SK-N-MC (cell line): ENCODE data around the gene PLEKHJ1.

Source experiments
- DNase-seq: peaks from one replicate; pipeline ENCODE4 v3.0.0-alpha.2; 2011; ENCODE audit warnings: low read depth, low spot score
- H3K27ac ChIP-seq: fragments of 200-600 bp; sonication (generic); 2 replicates; pipeline ENCODE4 v1.5.1; 2016; ENCODE audit warnings: mixed run types
- H3K36me3 ChIP-seq: fragments of 200-600 bp; sonication (generic); 2 replicates; pipeline ENCODE4 v1.6.1; 2017; ENCODE audit warnings: antibody characterized with exemption, low read length, mixed read lengths; ENCODE audit not compliant: insufficient read depth
- H3K4me3 ChIP-seq: fragments of 200-600 bp; sonication (generic); 2 replicates; pipeline ENCODE4 v1.5.1; 2016
- H3K9ac ChIP-seq: fragments of 200-600 bp; sonication (generic); 2 replicates; pipeline ENCODE4 v1.8.0; 2017; ENCODE audit warnings: mixed run types, mixed read lengths; ENCODE audit not compliant: insufficient read length
- H3K9me3 ChIP-seq: fragments of 200-600 bp; sonication (generic); 2 replicates; pipeline ENCODE4 v1.6.1; 2017; ENCODE audit warnings: low read depth, mild to moderate bottlenecking, antibody characterized with exemption, low read length, moderate library complexity, mixed read lengths
- EZH2 ChIP-seq: fragments of 200-600 bp; sonication (generic); IDR thresholded peaks from one replicate; pipeline ENCODE4 v1.6.1; 2017; ENCODE audit warnings: antibody characterized with exemption
- FOXP2 ChIP-seq: optimal IDR thresholded peaks from 2 replicates; pipeline ENCODE3; 2011; ENCODE audit warnings: mild to moderate bottlenecking, moderate library complexity; ENCODE audit not compliant: insufficient read depth; ENCODE audit errors: extremely low read length, control extremely low read depth
- POLR2AphosphoS5 ChIP-seq: IDR thresholded peaks from 2 replicates; pipeline ENCODE4 v1.6.1; 2012; ENCODE audit warnings: mild to moderate bottlenecking, low read depth, low read length, borderline replicate concordance

The PLEKHJ1 gene

GRCh38 chr19:2252055-2252796, 16.1 kb upstream of the PLEKHJ1 start:
- no peak overlapping the region for H3K4me3 ChIP-seq
- H3K9me3 ChIP-seq, result no peaks in the 10 kb centered on the region
- H3K27ac ChIP-seq, result no peak overlapping the region
- TF ChIP-seq EZH2, result peak; percentile 6
- TF ChIP-seq FOXP2, result no peak
- TF ChIP-seq POLR2AphosphoS5, result no peak
- peaks cover 6% of the 10 kb centered on the region; the same call in 1 of the 2 replicates for H3K36me3 ChIP-seq
- DNase-seq, result no peak
- H3K9ac ChIP-seq, result no peak overlapping the region

DNA sequence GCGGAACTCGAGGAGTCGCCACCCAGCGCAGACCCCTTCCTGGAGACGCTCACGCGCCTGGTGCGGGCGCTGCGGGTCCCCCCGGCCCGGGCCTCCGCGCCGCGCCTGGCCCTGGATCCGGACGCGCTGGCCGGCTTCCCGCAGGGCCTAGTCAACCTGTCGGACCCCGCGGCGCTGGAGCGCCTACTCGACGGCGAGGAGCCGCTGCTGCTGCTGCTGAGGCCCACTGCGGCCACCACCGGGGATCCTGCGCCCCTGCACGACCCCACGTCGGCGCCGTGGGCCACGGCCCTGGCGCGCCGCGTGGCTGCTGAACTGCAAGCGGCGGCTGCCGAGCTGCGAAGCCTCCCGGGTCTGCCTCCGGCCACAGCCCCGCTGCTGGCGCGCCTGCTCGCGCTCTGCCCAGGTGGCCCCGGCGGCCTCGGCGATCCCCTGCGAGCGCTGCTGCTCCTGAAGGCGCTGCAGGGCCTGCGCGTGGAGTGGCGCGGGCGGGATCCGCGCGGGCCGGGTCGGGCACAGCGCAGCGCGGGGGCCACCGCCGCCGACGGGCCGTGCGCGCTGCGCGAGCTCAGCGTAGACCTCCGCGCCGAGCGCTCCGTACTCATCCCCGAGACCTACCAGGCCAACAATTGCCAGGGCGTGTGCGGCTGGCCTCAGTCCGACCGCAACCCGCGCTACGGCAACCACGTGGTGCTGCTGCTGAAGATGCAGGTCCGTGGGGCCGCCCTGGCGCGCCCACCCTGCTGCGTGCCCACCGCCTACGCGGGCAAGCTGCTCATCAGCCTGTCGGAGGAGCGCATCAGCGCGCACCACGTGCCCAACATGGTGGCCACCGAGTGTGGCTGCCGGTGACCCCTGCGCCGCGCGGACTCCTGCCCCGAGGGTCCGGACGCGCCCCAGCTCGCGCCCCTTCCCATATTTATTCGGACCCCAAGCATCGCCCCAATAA, 15.3 kb upstream of the PLEKHJ1 start:
- Histone ChIP-seq H3K4me3 (no peak overlapping the region), H3K36me3 (peaks cover 14% of the 10 kb centered on the region; the same call in 1 of the 2 replicates), H3K27ac (no peak overlapping the region), H3K9ac (no peak overlapping the region), H3K9me3 (no peaks in the 10 kb centered on the region)
- DNase-seq, result no peak
- TF ChIP-seq EZH2 (peak; percentile 48), FOXP2 (no peak)

GRCh38 chr19:2250766-2251105, 14.6 kb upstream of the PLEKHJ1 start:
- Histone ChIP-seq H3K9ac (no peak overlapping the region), H3K36me3 (peaks cover 20% of the 10 kb centered on the region; the same call in 1 of the 2 replicates), H3K9me3 (no peaks in the 10 kb centered on the region), H3K27ac (no peak overlapping the region), H3K4me3 (no peak overlapping the region)
- no peak for TF ChIP-seq FOXP2
- no peak for TF ChIP-seq EZH2
- no peak for TF ChIP-seq POLR2AphosphoS5
- no peak for DNase-seq

DNA sequence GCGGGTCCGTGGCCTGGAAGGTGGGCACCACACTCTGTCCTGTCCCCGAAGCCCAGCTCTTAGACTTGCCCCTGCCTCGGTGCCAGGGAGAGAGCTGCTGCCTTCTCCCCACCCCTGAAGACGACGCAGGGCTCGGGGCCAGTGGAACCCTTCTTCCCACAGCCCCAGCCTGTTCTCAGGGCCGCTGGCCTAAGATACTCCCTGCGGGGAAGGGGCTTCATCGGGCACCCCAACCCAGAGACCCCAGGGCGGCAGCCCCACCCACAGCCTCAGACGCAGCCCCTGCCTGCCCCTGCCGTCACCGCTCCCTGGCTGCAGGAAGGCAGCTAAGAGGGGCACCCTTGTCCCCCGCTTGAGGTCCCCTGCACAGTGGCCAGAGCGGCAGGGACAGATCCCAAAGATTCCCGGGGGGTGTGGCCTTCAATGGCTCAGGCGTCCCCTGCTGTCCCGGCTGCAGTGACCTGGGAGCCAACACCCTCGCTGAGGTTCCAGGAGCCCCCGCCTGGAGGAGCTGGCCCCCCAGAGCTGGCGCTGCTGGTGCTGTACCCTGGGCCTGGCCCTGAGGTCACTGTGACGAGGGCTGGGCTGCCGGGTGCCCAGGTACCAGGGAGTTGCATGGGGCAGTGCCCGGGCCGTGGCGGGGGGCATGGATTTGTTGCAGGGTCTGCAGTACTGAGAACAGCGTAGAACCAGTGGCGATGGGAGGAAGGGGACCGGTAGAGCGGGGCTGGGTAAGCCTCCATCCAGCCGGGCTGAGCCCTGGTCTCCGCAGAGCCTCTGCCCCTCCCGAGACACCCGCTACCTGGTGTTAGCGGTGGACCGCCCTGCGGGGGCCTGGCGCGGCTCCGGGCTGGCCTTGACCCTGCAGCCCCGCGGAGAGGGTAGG, 14.0 kb upstream of the PLEKHJ1 start:
- Histone ChIP-seq H3K4me3 (no peak overlapping the region), H3K36me3 (peaks cover 27% of the 10 kb centered on the region; the same call in 1 of the 2 replicates), H3K9me3 (no peaks in the 10 kb centered on the region), H3K27ac (no peak overlapping the region), H3K9ac (no peak overlapping the region)
- no peak for DNase-seq
- no peak for TF ChIP-seq POLR2AphosphoS5
- no peak for TF ChIP-seq FOXP2
- no peak for TF ChIP-seq EZH2

DNA sequence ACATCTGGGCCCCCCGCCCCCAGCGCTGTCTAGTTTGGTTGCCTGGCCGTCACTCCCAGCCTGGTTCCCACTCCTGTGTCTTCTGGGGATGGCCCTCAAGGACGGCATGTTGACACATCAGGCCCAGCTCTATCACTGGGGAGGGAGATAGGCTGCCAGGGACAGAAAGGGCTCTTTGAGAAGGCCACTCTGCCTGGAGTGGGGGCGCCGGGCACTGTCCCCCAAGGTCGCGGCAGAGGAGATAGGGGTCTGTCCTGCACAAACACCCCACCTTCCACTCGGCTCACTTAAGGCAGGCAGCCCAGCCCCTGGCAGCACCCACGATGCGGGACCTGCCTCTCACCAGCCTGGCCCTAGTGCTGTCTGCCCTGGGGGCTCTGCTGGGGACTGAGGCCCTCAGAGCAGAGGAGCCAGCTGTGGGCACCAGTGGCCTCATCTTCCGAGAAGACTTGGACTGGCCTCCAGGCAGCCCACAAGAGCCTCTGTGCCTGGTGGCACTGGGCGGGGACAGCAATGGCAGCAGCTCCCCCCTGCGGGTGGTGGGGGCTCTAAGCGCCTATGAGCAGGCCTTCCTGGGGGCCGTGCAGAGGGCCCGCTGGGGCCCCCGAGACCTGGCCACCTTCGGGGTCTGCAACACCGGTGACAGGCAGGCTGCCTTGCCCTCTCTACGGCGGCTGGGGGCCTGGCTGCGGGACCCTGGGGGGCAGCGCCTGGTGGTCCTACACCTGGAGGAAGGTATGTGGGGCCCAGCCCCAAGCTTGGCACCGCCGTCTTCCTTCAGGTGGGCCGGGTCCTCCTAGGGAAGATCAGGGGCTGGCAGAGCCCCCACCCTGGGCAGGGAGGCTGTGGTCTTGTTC, 13.1 kb upstream of the PLEKHJ1 start, which contains the start of gene AMH:
TSS of gene AMH (plus strand) at position 314 of the 857 bp plus-strand sequence. CDS start at position 324, 10 bp downstream.
- no peaks in the 10 kb centered on the region for H3K9me3 ChIP-seq
- peak; percentile 68 for TF ChIP-seq POLR2AphosphoS5
- TF ChIP-seq FOXP2, result no peak
- no peak for TF ChIP-seq EZH2
- H3K36me3 ChIP-seq, result peaks cover 35% of the 10 kb centered on the region
- no peak within 1 kb of the TSS for H3K4me3 ChIP-seq
- H3K9ac ChIP-seq, result no peak within 1 kb of the TSS
- H3K27ac ChIP-seq, result no peak within 1 kb of the TSS
- DNase-seq, result no peak

DNA sequence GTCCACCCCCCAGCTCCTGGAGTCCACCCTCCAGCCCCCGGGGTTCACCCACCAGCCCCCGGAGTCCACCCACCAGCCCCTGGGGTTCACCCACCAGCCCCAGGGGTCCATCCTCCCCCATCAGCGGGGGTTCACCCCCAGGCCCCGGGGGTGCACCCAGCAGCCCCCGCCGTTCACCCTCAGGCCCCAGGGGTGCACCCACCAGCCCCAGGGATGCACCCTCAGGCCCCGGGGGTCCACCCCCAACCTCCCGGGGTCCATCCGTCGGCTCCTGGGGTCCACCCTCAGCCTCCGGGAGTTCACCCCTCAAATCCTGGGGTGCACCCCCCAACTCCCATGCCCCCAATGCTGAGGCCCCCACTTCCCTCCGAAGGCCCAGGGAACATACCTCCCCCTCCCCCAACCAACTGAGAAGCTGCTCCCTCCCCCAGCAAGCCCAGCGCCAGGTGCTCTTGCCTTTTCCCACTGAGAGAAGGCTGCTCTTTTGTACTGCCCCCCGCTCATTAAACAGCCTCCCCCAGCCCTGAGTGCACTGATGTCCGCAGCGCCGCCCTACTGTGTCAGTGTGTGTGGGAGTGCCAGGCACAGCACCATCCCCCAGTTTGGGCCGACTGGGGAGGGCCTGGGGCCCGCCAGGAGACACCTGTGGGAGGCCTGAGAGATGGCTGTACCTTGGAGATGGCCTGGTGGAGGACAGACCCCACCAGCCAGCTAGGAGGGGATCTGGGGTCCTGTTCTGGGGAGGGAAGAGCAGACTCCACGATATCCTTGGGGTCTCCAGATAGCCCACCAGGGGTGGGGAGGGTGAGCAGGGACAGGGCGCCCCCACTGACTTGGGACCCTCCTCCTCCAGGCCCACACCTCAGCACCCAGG, 12.2 kb upstream of the PLEKHJ1 start:
- TF ChIP-seq EZH2 (no peak), POLR2AphosphoS5 (no peak), FOXP2 (no peak)
- DNase-seq, result no peak
- H3K36me3 ChIP-seq, result peaks cover 44% of the 10 kb centered on the region
- H3K9ac ChIP-seq, result no peak overlapping the region
- H3K4me3 ChIP-seq, result no peak overlapping the region
- no peak overlapping the region for H3K27ac ChIP-seq
- H3K9me3 ChIP-seq, result no peaks in the 10 kb centered on the region

DNA sequence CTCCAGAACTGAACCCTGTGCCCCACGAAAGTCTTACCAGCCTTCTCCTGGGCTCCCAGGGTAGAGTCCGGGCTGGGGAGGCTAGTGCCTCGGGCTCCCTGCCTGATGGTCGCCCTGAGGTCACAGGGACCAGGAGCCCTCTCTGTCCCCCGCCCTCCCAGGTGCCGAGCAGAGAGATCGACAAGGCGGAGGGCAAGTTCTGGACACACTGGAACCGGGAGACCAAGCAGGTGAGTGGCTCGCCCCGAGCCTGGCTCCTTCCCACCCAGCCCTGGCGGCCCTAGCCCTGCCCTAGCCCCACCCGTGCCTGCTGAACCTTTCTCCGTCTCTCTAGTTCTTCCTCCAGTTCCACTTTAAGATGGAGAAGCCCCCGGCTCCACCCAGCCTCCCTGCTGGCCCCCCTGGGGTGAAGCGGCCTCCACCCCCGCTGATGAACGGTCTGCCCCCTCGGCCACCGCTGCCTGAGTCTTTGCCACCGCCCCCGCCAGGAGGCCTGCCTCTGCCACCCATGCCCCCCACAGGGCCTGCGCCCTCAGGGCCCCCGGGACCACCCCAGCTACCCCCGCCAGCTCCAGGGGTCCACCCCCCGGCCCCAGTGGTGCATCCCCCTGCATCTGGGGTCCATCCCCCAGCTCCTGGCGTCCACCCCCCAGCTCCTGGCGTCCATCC, 11.4 kb upstream of the PLEKHJ1 start:
- Histone ChIP-seq H3K9me3 (no peaks in the 10 kb centered on the region), H3K27ac (no peak overlapping the region), H3K9ac (no peak overlapping the region), H3K4me3 (no peak overlapping the region), H3K36me3 (peaks cover 52% of the 10 kb centered on the region)
- TF ChIP-seq EZH2 (no peak), FOXP2 (no peak), POLR2AphosphoS5 (no peak; the same call in 1 of the 2 replicates)
- no peak for DNase-seq
